Prostate gland (tissue), 2 donors: ENCODE measurements around the gene RAB14.

Experiments used
- CTCF ChIP-seq, 4 experiments: fragments of 200-600 bp in 2 of 4; fragments of 450-650 bp in 2 of 4; sonication (generic) in 2 of 4; IDR thresholded peaks; 1 replicate in 3 of 4; 2 replicates in 1 of 4; pipeline ENCODE4 v1.5.1; 2016 to 2019; ENCODE audit warnings: antibody characterized with exemption in 4 of 4, mild to moderate bottlenecking in 2 of 4, moderate library complexity in 2 of 4
- POLR2A ChIP-seq: fragments of 450-650 bp; IDR thresholded peaks from one replicate; pipeline ENCODE4 v1.6.1; 2016; ENCODE audit warnings: antibody characterized with exemption, mild to moderate bottlenecking

- TF ChIP-seq CTCF (IDR thresholded peaks at IDR 0.05) (no peak), POLR2A (no peak)
Measured at GRCh38 chr9:121171236-121171635, 30.4 kb downstream of the RAB14 start.
